ENCODE measurements around the gene IQUB.

GRCh38 chr7:123417580-123417979 lies 116.8 kb downstream of the IQUB start:
- TF ChIP-seq CTCF (IDR thresholded peaks at IDR 0.05) (no peak), POLR2AphosphoS5 (IDR thresholded peaks at IDR 0.05) (no peak), POLR2A (IDR thresholded peaks at IDR 0.05) (no peak), EP300 (IDR thresholded peaks at IDR 0.05) (no peak)

Measured in sigmoid colon (tissue), 4 donors.